Fibroblast of lung (primary cell): Measurements from ENCODE around the gene ZFYVE26. TPM values are rescaled to one million over a fixed set of nuclear protein-coding genes. Genes with fewer than 3 reads are reported as not detected.
A peak's percentile ranks its signal among the peaks of the same experiment; 100 is the strongest.

ENCODE experiments used
- DNase-seq, 2 donors: peaks; one replicate each; pipeline versions ENCODE4 v3.0.0 to v3.0.0-alpha.2; 2010; ENCODE audit warnings: low read depth in 2 of 2
- H2AFZ ChIP-seq: 2 replicates; pipeline ENCODE4 v1.5.1; 2012; ENCODE audit warnings: low read length, control low read depth, inconsistent platforms
- H3K27ac ChIP-seq: 2 replicates; pipeline ENCODE4 v1.5.1; 2011; ENCODE audit warnings: low read length, control low read depth; ENCODE audit not compliant: insufficient read depth
- H3K27me3 ChIP-seq: 2 replicates; pipeline ENCODE4 v1.5.1; 2011; ENCODE audit warnings: mild to moderate bottlenecking, low read length; ENCODE audit not compliant: control insufficient read depth, insufficient read depth
- H3K36me3 ChIP-seq: 2 replicates; pipeline ENCODE4 v1.5.1; 2011; ENCODE audit warnings: low read length; ENCODE audit not compliant: control insufficient read depth, insufficient read depth
- H3K4me1 ChIP-seq: 2 replicates; pipeline ENCODE4 v1.5.1; 2011; ENCODE audit warnings: low read length; ENCODE audit not compliant: control insufficient read depth, insufficient read depth; ENCODE audit errors: extremely low read depth
- H3K4me2 ChIP-seq: 2 replicates; pipeline ENCODE4 v1.5.1; 2011; ENCODE audit warnings: low read length, control low read depth; ENCODE audit not compliant: insufficient read depth; ENCODE audit errors: extremely low read depth
- H3K4me3 ChIP-seq, 4 experiments: fragments of 200-600 bp in 1 of 4; sonication (generic) in 1 of 4; replicated peaks in 1 of 4; 2 replicates each; pipeline ENCODE4 v1.5.1; 2011 to 2016; ENCODE audit warnings: low read length in 4 of 4, low read depth in 3 of 4, mild to moderate bottlenecking in 3 of 4, control low read depth in 2 of 4, inconsistent platforms in 1 of 4, mixed read lengths in 1 of 4; ENCODE audit not compliant: insufficient read depth in 1 of 4; ENCODE audit errors: control extremely low read depth in 1 of 4
- H3K79me2 ChIP-seq: 2 replicates; pipeline ENCODE4 v1.5.1; 2012; ENCODE audit warnings: mild to moderate bottlenecking, low read length, inconsistent platforms; ENCODE audit not compliant: control insufficient read depth, insufficient read depth
- H3K9ac ChIP-seq: 2 replicates; pipeline ENCODE4 v1.5.1; 2011; ENCODE audit warnings: mild to moderate bottlenecking, low read length, control low read depth; ENCODE audit not compliant: insufficient read depth
- H3K9me3 ChIP-seq: 2 replicates; pipeline ENCODE4 v1.5.1; 2012; ENCODE audit warnings: low read depth, low read length; ENCODE audit not compliant: control insufficient read depth, insufficient read depth
- H4K20me1 ChIP-seq: 2 replicates; pipeline ENCODE4 v1.5.1; 2011; ENCODE audit warnings: low read length; ENCODE audit not compliant: control insufficient read depth, insufficient read depth; ENCODE audit errors: extremely low read depth
- CTCF ChIP-seq, 2 donors: IDR thresholded peaks in 1 of 2; conservative IDR thresholded peaks in 1 of 2; 1 replicate in 1 of 2; 2 replicates in 1 of 2; pipeline ENCODE4 v1.5.1; 2011 to 2012; ENCODE audit warnings: low read length in 2 of 2, control low read depth in 1 of 2, inconsistent platforms in 1 of 2, low read depth in 1 of 2, mild to moderate bottlenecking in 1 of 2
- EZH2 ChIP-seq: IDR thresholded peaks from 2 replicates; pipeline ENCODE4 v1.5.1; 2012; ENCODE audit warnings: low read length, control low read depth, mild to moderate bottlenecking; ENCODE audit errors: missing control alignments
- polyA plus RNA-seq, 2 donors: library from polyadenylated mRNA; depleted of rRNA in 1 of 2; stranded (reverse) in 1 of 2; unstranded in 1 of 2; fragments of >200 nt; gene quantifications; 2 replicates each; pipeline ENCODE4 v1.2.1, GENCODE V29; 2011 to 2012; ENCODE audit warnings: missing spikeins in 1 of 2
- total RNA-seq: library from RNA; depleted of rRNA; stranded (reverse); fragments of >200 nt; gene quantifications from 2 replicates; pipeline ENCODE4 v1.2.1, GENCODE V29; 2014

ZFYVE26 gene
- total and polyA plus RNA-seq, 2 donors (not counting 1 experiment from before 2014, with no cell fraction given): 8.4 to 18.7 TPM

DNA sequence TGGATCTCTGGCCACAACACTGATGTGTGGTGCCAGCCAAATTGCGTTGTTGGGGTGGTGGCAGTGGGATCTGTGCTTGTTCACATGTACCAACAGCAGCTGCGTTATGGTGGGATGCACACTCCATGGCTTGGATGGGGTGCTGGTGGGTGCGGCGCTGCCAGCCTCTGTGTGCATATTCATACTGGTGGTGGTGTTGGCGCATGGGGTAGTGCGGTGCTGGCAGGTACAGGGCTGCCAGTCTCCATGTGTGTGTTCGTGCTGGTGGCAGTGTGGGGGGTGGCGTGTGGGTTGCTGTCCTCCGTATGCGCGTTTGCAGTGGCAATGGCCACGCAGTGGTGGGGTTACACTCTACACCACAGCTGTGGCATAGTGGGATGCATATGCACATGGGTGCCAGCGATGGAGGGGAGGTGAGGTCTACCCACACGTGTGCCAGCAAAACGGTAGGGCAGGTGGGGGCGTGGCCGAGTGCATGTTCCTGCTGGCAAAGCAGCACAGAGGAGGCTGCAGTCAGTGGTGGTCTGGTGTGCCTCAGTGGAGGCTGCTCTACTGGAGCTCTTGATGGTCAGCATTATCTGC is 29.7 kb upstream of the ZFYVE26 start:
- H2AFZ ChIP-seq: no peak overlapping the region
- H4K20me1 ChIP-seq: no peaks in the 10 kb centered on the region
- no peak overlapping the region for H3K4me3 ChIP-seq
- no peak overlapping the region for H3K4me2 ChIP-seq
- no peak for DNase-seq
- H3K27ac ChIP-seq: no peak overlapping the region
- no peaks in the 10 kb centered on the region for H3K79me2 ChIP-seq
- H3K9me3 ChIP-seq: no peaks in the 10 kb centered on the region
- H3K36me3 ChIP-seq: no peaks in the 10 kb centered on the region
- no peaks in the 10 kb centered on the region for H3K4me1 ChIP-seq
- H3K9ac ChIP-seq: no peak overlapping the region
- no peaks in the 10 kb centered on the region for H3K27me3 ChIP-seq
- TF ChIP-seq CTCF (conservative IDR thresholded peaks at IDR 0.05 in 1 of 2, IDR thresholded peaks at IDR 0.05 in 1 of 2; ENCODE audit: low read depth in 1 of 2, low read length in 2 of 2) (no peak), EZH2 (no peak)

- Histone ChIP-seq H3K4me2 (no peak overlapping the region), H3K27me3 (no peaks in the 10 kb centered on the region), H3K36me3 (no peaks in the 10 kb centered on the region), H4K20me1 (no peaks in the 10 kb centered on the region), H2AFZ (no peak overlapping the region), H3K9ac (no peak overlapping the region), H3K9me3 (no peaks in the 10 kb centered on the region), H3K27ac (no peak overlapping the region), H3K79me2 (no peaks in the 10 kb centered on the region), H3K4me3 (no peak overlapping the region), H3K4me1 (no peaks in the 10 kb centered on the region)
- peak; percentile 83 to 92 for DNase-seq
- TF ChIP-seq CTCF (conservative IDR thresholded peaks at IDR 0.05 in 1 of 2, IDR thresholded peaks at IDR 0.05 in 1 of 2; ENCODE audit: low read depth in 1 of 2, low read length in 2 of 2) (peak; percentile 52 to 56), EZH2 (no peak)
These were observed 20.7 kb upstream of the ZFYVE26 start for GRCh38 chr14:67837011-67837624.

- no peaks in the 10 kb centered on the region for H3K79me2 ChIP-seq
- H3K27me3 ChIP-seq: no peaks in the 10 kb centered on the region
- H3K4me2 ChIP-seq: no peak overlapping the region
- no peak for DNase-seq
- H3K27ac ChIP-seq: no peak overlapping the region
- no peak overlapping the region for H3K9ac ChIP-seq
- TF ChIP-seq EZH2: no peak
- H3K9me3 ChIP-seq: no peaks in the 10 kb centered on the region
- no peaks in the 10 kb centered on the region for H4K20me1 ChIP-seq
- no peaks in the 10 kb centered on the region for H3K36me3 ChIP-seq
- H3K4me1 ChIP-seq: no peaks in the 10 kb centered on the region
- H2AFZ ChIP-seq: no peak overlapping the region
- no peak overlapping the region for H3K4me3 ChIP-seq
These were observed 19.2 kb upstream of the ZFYVE26 start for GRCh38 chr14:67835596-67835995.
